Smooth muscle cell (in vitro differentiated cells): Measurements from ENCODE around the gene THSD7B. TPM values are rescaled to one million over a fixed set of nuclear protein-coding genes. Genes with fewer than 3 reads are reported as not detected.

Experiments
- DNase-seq: peaks from one replicate; lab custom pipeline; 2025; ENCODE audit not compliant: unreplicated experiment; lab: John Stamatoyannopoulos, UW
- H2AFZ ChIP-seq: fragments of 200-600 bp; sonication (generic); 2 replicates; pipeline ENCODE4 v1.6.0; 2016; ENCODE audit warnings: antibody characterized with exemption, low read depth, mild to moderate bottlenecking
- H3F3A ChIP-seq: fragments of 200-600 bp; sonication (generic); 2 replicates; pipeline ENCODE4 v1.6.0; 2017; ENCODE audit warnings: antibody characterized with exemption, low read depth
- H3K27ac ChIP-seq: fragments of 200-600 bp; sonication (generic); 2 replicates; pipeline ENCODE4 v1.5.1; 2016; ENCODE audit warnings: low read depth, mild to moderate bottlenecking
- H3K27me3 ChIP-seq: fragments of 200-600 bp; sonication (generic); 2 replicates; pipeline ENCODE4 v1.6.1; 2016; ENCODE audit warnings: low read depth, mild to moderate bottlenecking
- H3K36me3 ChIP-seq: fragments of 200-600 bp; sonication (generic); 2 replicates; pipeline ENCODE4 v1.5.1; 2016; ENCODE audit warnings: low read depth
- H3K4me1 ChIP-seq: fragments of 200-600 bp; sonication (generic); 2 replicates; pipeline ENCODE4 v1.5.1; 2016; ENCODE audit warnings: low read depth
- H3K4me2 ChIP-seq: fragments of 200-600 bp; sonication (generic); 2 replicates; pipeline ENCODE4 v1.6.0; 2016; ENCODE audit warnings: mild to moderate bottlenecking
- H3K4me3 ChIP-seq: fragments of 200-600 bp; sonication (generic); 2 replicates; pipeline ENCODE4 v1.5.1; 2016; ENCODE audit warnings: mild to moderate bottlenecking
- H3K79me2 ChIP-seq: fragments of 200-600 bp; sonication (generic); 2 replicates; pipeline ENCODE4 v1.6.0; 2016; ENCODE audit warnings: low read depth, mild to moderate bottlenecking
- H3K9ac ChIP-seq: fragments of 200-600 bp; sonication (generic); 2 replicates; pipeline ENCODE4 v1.6.0; 2016; ENCODE audit warnings: low read depth
- H3K9me3 ChIP-seq: fragments of 200-600 bp; sonication (generic); replicated peaks from 2 replicates; pipeline ENCODE4 v1.5.1; 2016; ENCODE audit warnings: low read depth
- H4K20me1 ChIP-seq: fragments of 200-600 bp; sonication (generic); 2 replicates; pipeline ENCODE4 v1.6.0; 2016; ENCODE audit warnings: low read depth
- CTCF ChIP-seq: fragments of 200-600 bp; sonication (generic); IDR thresholded peaks from 2 replicates; pipeline ENCODE4 v1.5.1; 2017; ENCODE audit warnings: borderline replicate concordance, mild to moderate bottlenecking, antibody characterized with exemption; ENCODE audit not compliant: insufficient read depth, poor library complexity, severe bottlenecking
- WGBS: methylation state at CpG from one replicate; pipeline ENCODE4 v1.1.7; 2016; ENCODE audit warnings: low lambda C conversion rate; 5-methylcytosine and 5-hydroxymethylcytosine counted together
- polyA plus RNA-seq: library from polyadenylated mRNA; unstranded; fragments of >200 nt; fragmentation: Nextera tagmentation; extraction: Ambion mirVana; gene quantifications from 2 replicates; pipeline ENCODE4 v1.2.1, GENCODE V29; 2016
- total RNA-seq: library from RNA; depleted of rRNA; stranded (reverse); fragments of >200 nt; gene quantifications from 2 replicates; pipeline ENCODE4 v1.2.3, GENCODE V29; 2014

THSD7B gene
- total and polyA plus RNA-seq, 2 experiments from 2014 or later, result not detected

- Histone ChIP-seq H3K9me3 (no peaks in the 10 kb centered on the region), H3K4me1 (no peaks in the 10 kb centered on the region), H3K36me3 (no peaks in the 10 kb centered on the region), H2AFZ (no peak overlapping the region), H3K79me2 (no peaks in the 10 kb centered on the region), H3K27me3 (no peaks in the 10 kb centered on the region), H3F3A (no peaks in the 10 kb centered on the region), H3K4me2 (no peak overlapping the region), H3K4me3 (no peak overlapping the region), H3K9ac (no peak overlapping the region), H3K27ac (no peak overlapping the region), H4K20me1 (no peaks in the 10 kb centered on the region)
- no peak for DNase-seq
- WGBS, result 50% methylated on average over 1 of the region's 1 CpG
- TF ChIP-seq CTCF, result no peak
Measured at GRCh38 chr2:136956050-136956449, 190.7 kb downstream of the THSD7B start.

GRCh38 chr2:136957044-136957443 lies 191.7 kb downstream of the THSD7B start:
- DNase-seq, result no peak
- no peaks in the 10 kb centered on the region for H3K79me2 ChIP-seq
- no peak overlapping the region for H3K27ac ChIP-seq
- no peak overlapping the region for H3K4me3 ChIP-seq
- no peaks in the 10 kb centered on the region for H3F3A ChIP-seq
- H3K9me3 ChIP-seq, result no peaks in the 10 kb centered on the region
- H3K27me3 ChIP-seq, result no peaks in the 10 kb centered on the region
- 41% methylated on average over 1 of the region's 1 CpG for WGBS
- no peak overlapping the region for H3K4me2 ChIP-seq
- TF ChIP-seq CTCF, result no peak
- no peaks in the 10 kb centered on the region for H3K4me1 ChIP-seq
- H3K9ac ChIP-seq, result no peak overlapping the region
- H2AFZ ChIP-seq, result no peak overlapping the region
- no peaks in the 10 kb centered on the region for H4K20me1 ChIP-seq
- H3K36me3 ChIP-seq, result no peaks in the 10 kb centered on the region

GRCh38 chr2:136962105-136962725 lies 196.9 kb downstream of the THSD7B start:
- no peaks in the 10 kb centered on the region for H3K79me2 ChIP-seq
- no peaks in the 10 kb centered on the region for H3K9me3 ChIP-seq
- DNase-seq, result no peak
- no peak overlapping the region for H3K27ac ChIP-seq
- H4K20me1 ChIP-seq, result no peaks in the 10 kb centered on the region
- H3F3A ChIP-seq, result no peaks in the 10 kb centered on the region
- H2AFZ ChIP-seq, result no peak overlapping the region
- no peak overlapping the region for H3K4me2 ChIP-seq
- no peak overlapping the region for H3K4me3 ChIP-seq
- H3K36me3 ChIP-seq, result no peaks in the 10 kb centered on the region
- H3K9ac ChIP-seq, result no peak overlapping the region
- H3K4me1 ChIP-seq, result no peaks in the 10 kb centered on the region
- peaks cover 4% of the 10 kb centered on the region for H3K27me3 ChIP-seq
- WGBS, result 76% methylated on average over 3 of the region's 3 CpGs
- no peak for TF ChIP-seq CTCF

- no peaks in the 10 kb centered on the region for H3K36me3 ChIP-seq
- TF ChIP-seq CTCF, result no peak
- WGBS, result 29% methylated on average over 5 of the region's 5 CpGs
- H3K27ac ChIP-seq, result no peak overlapping the region
- no peak for DNase-seq
- no peaks in the 10 kb centered on the region for H3F3A ChIP-seq
- no peaks in the 10 kb centered on the region for H3K9me3 ChIP-seq
- no peaks in the 10 kb centered on the region for H3K4me1 ChIP-seq
- H3K4me2 ChIP-seq, result no peak overlapping the region
- no peaks in the 10 kb centered on the region for H3K79me2 ChIP-seq
- H3K4me3 ChIP-seq, result no peak overlapping the region
- H3K27me3 ChIP-seq, result peaks cover 6% of the 10 kb centered on the region
- H3K9ac ChIP-seq, result no peak overlapping the region
- H4K20me1 ChIP-seq, result no peaks in the 10 kb centered on the region
- no peak overlapping the region for H2AFZ ChIP-seq
Measured at GRCh38 chr2:136966485-136966884, 201.1 kb downstream of the THSD7B start.
